Measurements from ENCODE around the gene FOXL1.

- no peak for TF ChIP-seq CTCF (IDR thresholded peaks at IDR 0.05)
- no peak for TF ChIP-seq MAFK (IDR thresholded peaks at IDR 0.05; ENCODE audit: partially characterized antibody)
- no peak for TF ChIP-seq SMC3 (IDR thresholded peaks at IDR 0.05)
- TF ChIP-seq EP300 (IDR thresholded peaks at IDR 0.05), result no peak
- TF ChIP-seq BHLHE40 (IDR thresholded peaks at IDR 0.05; ENCODE audit: low read depth, low read length), result no peak
- TF ChIP-seq CBX2 (IDR thresholded peaks at IDR 0.05; ENCODE audit: borderline replicate concordance, low read depth), result no peak
- TF ChIP-seq REST (IDR thresholded peaks at IDR 0.05), result no peak
These were observed 46.7 kb downstream of the FOXL1 start for GRCh38 chr16:86625029-86625428.
